ENCODE results near the gene BRAF. TPM values are rescaled to one million over a fixed set of nuclear protein-coding genes. Genes with fewer than 3 reads are reported as not detected.
"Not testable (repeated sequence)": the region's sequence is repeated elsewhere in the genome, so short reads cannot be mapped to it uniquely, and the experiment has no call there.

BRAF gene
- total RNA-seq, 2 donors from 2014 or later = 45.7 to 46.7 TPM

GRCh38 chr7:140745266-140746058, 179.3 kb downstream of the BRAF start:
- Histone ChIP-seq H3K27ac (ENCODE audit: low read depth, low read length) (no peak overlapping the region), H3K36me3 (ENCODE audit: control insufficient read depth, insufficient read depth, low read length) (peaks cover 31% of the 10 kb centered on the region), H3K27me3 (ENCODE audit: control insufficient read depth, insufficient read depth, low read length, poor library complexity, severe bottlenecking) (no peaks in the 10 kb centered on the region), H3K4me1 (ENCODE audit: control insufficient read depth, insufficient read depth, low read length) (no peaks in the 10 kb centered on the region), H3K9me3 (ENCODE audit: control insufficient read depth, low read length) (no peaks in the 10 kb centered on the region), H3K9ac (ENCODE audit: extremely low read depth, low read length, poor library complexity, severe bottlenecking) (no peak overlapping the region), H3K4me3 (ENCODE audit: low read length) (no peak overlapping the region)
- Mint-ChIP-seq H3K4me1 (peaks cover 9% of the 10 kb centered on the region), H3K4me3 (no peak overlapping the region), H3K27ac (no peak overlapping the region), H3K9me3 (no peaks in the 10 kb centered on the region), H3K36me3 (ENCODE audit: low read depth) (peaks cover 30% of the 10 kb centered on the region), H3K27me3 (ENCODE audit: insufficient read depth) (no peaks in the 10 kb centered on the region)
- no peak for TF ChIP-seq CTCF (conservative IDR thresholded peaks at IDR 0.05)
- no peak for DNase-seq
- 90 to 97% methylated on average over 4 to 6 of the region's 6 CpGs for WGBS, 2 experiments (ENCODE audit: insufficient coverage in 1 of 2, insufficient read length in 1 of 2)

GRCh38 chr7:140744005-140744404, 180.7 kb downstream of the BRAF start:
- peaks cover 35% of the 10 kb centered on the region for H3K36me3 Mint-ChIP-seq (ENCODE audit: low read depth)
- no peak for TF ChIP-seq CTCF (conservative IDR thresholded peaks at IDR 0.05)
- Histone ChIP-seq H3K9me3 (ENCODE audit: control insufficient read depth, low read length) (no peaks in the 10 kb centered on the region), H3K4me1 (ENCODE audit: control insufficient read depth, insufficient read depth, low read length) (no peaks in the 10 kb centered on the region), H3K27ac (ENCODE audit: low read depth, low read length) (no peak overlapping the region), H3K27me3 (ENCODE audit: control insufficient read depth, insufficient read depth, low read length, poor library complexity, severe bottlenecking) (no peaks in the 10 kb centered on the region), H3K4me3 (ENCODE audit: low read length) (no peak overlapping the region), H3K36me3 (ENCODE audit: control insufficient read depth, insufficient read depth, low read length) (peaks cover 33% of the 10 kb centered on the region), H3K9ac (ENCODE audit: extremely low read depth, low read length, poor library complexity, severe bottlenecking) (no peak overlapping the region)
- no peak for DNase-seq
- H3K9me3 Mint-ChIP-seq = no peaks in the 10 kb centered on the region
- peaks cover 9% of the 10 kb centered on the region for H3K4me1 Mint-ChIP-seq
- WGBS, 2 experiments (ENCODE audit: insufficient coverage in 1 of 2, insufficient read length in 1 of 2) = 88 to 100% methylated on average over 2 of the region's 2 CpGs
- no peak overlapping the region for H3K4me3 Mint-ChIP-seq
- no peak overlapping the region for H3K27ac Mint-ChIP-seq
- no peaks in the 10 kb centered on the region for H3K27me3 Mint-ChIP-seq (ENCODE audit: insufficient read depth)

GRCh38 chr7:140743255-140743654, 181.5 kb downstream of the BRAF start:
- not testable (repeated sequence) for H3K27ac ChIP-seq (ENCODE audit: low read depth, low read length); H3K4me3 ChIP-seq (ENCODE audit: low read length); H3K4me1 ChIP-seq (ENCODE audit: control insufficient read depth, insufficient read depth, low read length); H3K4me3 Mint-ChIP-seq; H3K9me3 Mint-ChIP-seq; H3K27me3 Mint-ChIP-seq (ENCODE audit: insufficient read depth); H3K27me3 ChIP-seq (ENCODE audit: control insufficient read depth, insufficient read depth, low read length, poor library complexity, severe bottlenecking); H3K27ac Mint-ChIP-seq; H3K9me3 ChIP-seq (ENCODE audit: control insufficient read depth, low read length); H3K4me1 Mint-ChIP-seq; DNase-seq; H3K9ac ChIP-seq (ENCODE audit: extremely low read depth, low read length, poor library complexity, severe bottlenecking)
- WGBS, 2 experiments (ENCODE audit: insufficient coverage in 1 of 2, insufficient read length in 1 of 2) = no CpG with 5 or more reads among the region's 4 CpGs
- H3K36me3 Mint-ChIP-seq (ENCODE audit: low read depth) = peaks cover 40% of the 10 kb centered on the region
- H3K36me3 ChIP-seq (ENCODE audit: control insufficient read depth, insufficient read depth, low read length) = peaks cover 29% of the 10 kb centered on the region

GRCh38 chr7:140738280-140738679, 186.4 kb downstream of the BRAF start:
- no peaks in the 10 kb centered on the region for H3K27me3 ChIP-seq (ENCODE audit: control insufficient read depth, insufficient read depth, low read length, poor library complexity, severe bottlenecking)
- no peaks in the 10 kb centered on the region for H3K9me3 ChIP-seq (ENCODE audit: control insufficient read depth, low read length)
- Mint-ChIP-seq H3K4me1 (peaks cover 7% of the 10 kb centered on the region), H3K36me3 (ENCODE audit: low read depth) (peaks cover 39% of the 10 kb centered on the region), H3K9me3 (no peaks in the 10 kb centered on the region), H3K4me3 (no peak overlapping the region), H3K27me3 (ENCODE audit: insufficient read depth) (no peaks in the 10 kb centered on the region), H3K27ac (no peak overlapping the region)
- no peak overlapping the region for H3K9ac ChIP-seq (ENCODE audit: extremely low read depth, low read length, poor library complexity, severe bottlenecking)
- no peak overlapping the region for H3K27ac ChIP-seq (ENCODE audit: low read depth, low read length)
- H3K36me3 ChIP-seq (ENCODE audit: control insufficient read depth, insufficient read depth, low read length) = peaks cover 27% of the 10 kb centered on the region
- DNase-seq = no peak
- TF ChIP-seq CTCF (conservative IDR thresholded peaks at IDR 0.05) = no peak
- no peaks in the 10 kb centered on the region for H3K4me1 ChIP-seq (ENCODE audit: control insufficient read depth, insufficient read depth, low read length)
- H3K4me3 ChIP-seq (ENCODE audit: low read length) = no peak overlapping the region

Measured in endodermal cell (in vitro differentiated cells).